HepG2 (cell line): ENCODE measurements around the gene SERPINF2. TPM values are rescaled to one million over a fixed set of nuclear protein-coding genes. Genes with fewer than 3 reads are reported as not detected.

Source experiments
- ARID5B ChIP-seq: IDR thresholded peaks from 2 replicates; pipeline ENCODE4 v1.4.0; 2020; ENCODE audit warnings: mild to moderate bottlenecking, missing genetic modification reagents
- CREBL2 ChIP-seq: sonication (generic); formaldehyde crosslinking; IDR thresholded peaks from 2 replicates; pipeline ENCODE4 v1.8.1; 2023; ENCODE audit warnings: missing genetic modification reagents, mild to moderate bottlenecking, borderline replicate concordance
- E2F2 ChIP-seq: sonication (generic); formaldehyde crosslinking; IDR thresholded peaks from 2 replicates; pipeline ENCODE4 v1.4.0; 2020; ENCODE audit warnings: missing genetic modification reagents, borderline replicate concordance
- E2F5 ChIP-seq: sonication (generic); formaldehyde crosslinking; conservative IDR thresholded peaks from 2 replicates; pipeline ENCODE4 v1.4.0; 2020; ENCODE audit warnings: missing genetic modification reagents
- FOXJ3 ChIP-seq: sonication (generic); formaldehyde crosslinking; IDR thresholded peaks from 2 replicates; pipeline ENCODE4 v1.4.0; 2020; ENCODE audit warnings: missing genetic modification reagents, mild to moderate bottlenecking, borderline replicate concordance
- GABPB1 ChIP-seq: IDR thresholded peaks from 2 replicates; pipeline ENCODE4 v1.6.1; 2016; ENCODE audit warnings: mild to moderate bottlenecking, missing genetic modification reagents, moderate library complexity, missing compliant biosample characterization
- JUN ChIP-seq: sonication (generic); formaldehyde crosslinking; IDR thresholded peaks from 2 replicates; pipeline ENCODE4 v1.4.0; 2020; ENCODE audit warnings: mild to moderate bottlenecking, missing genetic modification reagents
- KAT2B ChIP-seq: fragments of 150-350 bp; IDR thresholded peaks from 2 replicates; pipeline ENCODE4 v1.6.1; 2014; ENCODE audit warnings: low read depth, low read length, borderline replicate concordance
- KLF16 ChIP-seq, 2 experiments: sonication (generic) in 1 of 2; formaldehyde crosslinking in 1 of 2; IDR thresholded peaks; 2 replicates each; pipeline versions ENCODE4 v1.6.1 to v1.8.0; 2016 to 2023; ENCODE audit warnings: missing genetic modification reagents in 2 of 2, missing compliant biosample characterization in 1 of 2
- PLSCR1 ChIP-seq: sonication (generic); formaldehyde crosslinking; IDR thresholded peaks from 2 replicates; pipeline ENCODE4 v1.5.0; 2020; ENCODE audit warnings: missing genetic modification reagents, mild to moderate bottlenecking, borderline replicate concordance
- RFX1 ChIP-seq: fragments of 450-650 bp; IDR thresholded peaks from 2 replicates; pipeline ENCODE4 v1.6.1; 2017
- TAF1 ChIP-seq: sonication (generic); formaldehyde crosslinking; IDR thresholded peaks from 2 replicates; pipeline ENCODE4 v1.4.0; 2020; ENCODE audit warnings: missing genetic modification reagents
- TRIM24 ChIP-seq: sonication (generic); formaldehyde crosslinking; IDR thresholded peaks from 2 replicates; pipeline ENCODE4 v1.8.0; 2022; ENCODE audit warnings: mild to moderate bottlenecking, missing genetic modification reagents
- ZBTB20 ChIP-seq: sonication (generic); formaldehyde crosslinking; IDR thresholded peaks from 2 replicates; pipeline ENCODE4 v1.8.1; 2023; ENCODE audit warnings: missing genetic modification reagents, low read depth, mild to moderate bottlenecking, borderline replicate concordance
- ZFP36L2 ChIP-seq: sonication (generic); formaldehyde crosslinking; IDR thresholded peaks from 2 replicates; pipeline ENCODE4 v1.4.0; 2020; ENCODE audit warnings: missing genetic modification reagents
- ZFP82 ChIP-seq: sonication (generic); formaldehyde crosslinking; IDR thresholded peaks from 2 replicates; pipeline ENCODE4 v1.5.1; 2020; ENCODE audit warnings: mild to moderate bottlenecking, missing genetic modification reagents, borderline replicate concordance
- ZNF143 ChIP-seq: sonication (generic); formaldehyde crosslinking; IDR thresholded peaks from 2 replicates; pipeline ENCODE4 v1.4.0; 2020; ENCODE audit warnings: missing genetic modification reagents
- ZNF513 ChIP-seq: sonication (generic); formaldehyde crosslinking; conservative IDR thresholded peaks from 2 replicates; pipeline ENCODE4 v1.5.0; 2020; ENCODE audit warnings: missing genetic modification reagents
- ZNF563 ChIP-seq: sonication (generic); formaldehyde crosslinking; IDR thresholded peaks from 2 replicates; pipeline ENCODE4 v1.8.0; 2022; ENCODE audit warnings: mild to moderate bottlenecking, moderate library complexity, missing genetic modification reagents
- ZNF572 ChIP-seq: sonication (generic); formaldehyde crosslinking; IDR thresholded peaks from 2 replicates; pipeline ENCODE4 v1.5.1; 2020; ENCODE audit warnings: mild to moderate bottlenecking, missing genetic modification reagents
- ZNF724P ChIP-seq: sonication (generic); formaldehyde crosslinking; IDR thresholded peaks from 2 replicates; pipeline ENCODE4 v1.8.0; 2022; ENCODE audit warnings: missing genetic modification reagents, borderline replicate concordance
- ZNF740 ChIP-seq: sonication (generic); formaldehyde crosslinking; IDR thresholded peaks from 2 replicates; pipeline ENCODE4 v1.4.0; 2020; ENCODE audit warnings: missing genetic modification reagents
- polyA plus RNA-seq, 8 experiments: library from polyadenylated mRNA; depleted of rRNA in 3 of 8; stranded (reverse) in 7 of 8; unstranded in 1 of 8; fragments of >200 nt; fragmentation: Illumina TruSeq in 4 of 8; extraction: Trizol in 4 of 8; gene quantifications; 2 replicates each; pipeline versions ENCODE4 v1.2.1 to v1.2.3, GENCODE V29; 2011 to 2016; ENCODE audit warnings: low read depth in 4 of 8, missing spikeins in 1 of 8, mixed read lengths in 1 of 8; ENCODE audit not compliant: insufficient read depth in 1 of 8
- total RNA-seq, 5 experiments: library from RNA; depleted of rRNA; stranded (reverse); fragments of >200 nt; fragmentation: Illumina TruSeq; extraction: Trizol; gene quantifications; 2 replicates each; pipeline ENCODE4 v1.2.3, GENCODE V29; 2016; ENCODE audit warnings: low read depth in 1 of 5

The SERPINF2 gene
- total and polyA plus RNA-seq, 2 of the 13 experiments (the other 11 are each of a cell fraction or from before 2014, with no cell fraction given): 309 to 548 TPM

GRCh38 chr17:1714427-1714979 is 28.2 kb upstream of the SERPINF2 start (continued):
- TF ChIP-seq CREBL2 (CRISPR knock-in tag) (no peak), E2F2 (CRISPR knock-in tag) (no peak), FOXJ3 (no peak), JUN (CRISPR knock-in tag) (peak; percentile 49; the same call in 1 of the 2 replicates), ZNF572 (no peak), KLF16 (CRISPR knock-in tag; IDR thresholded peaks at IDR 0.05) (peak in 1 of 2 experiments; percentile 81; a peak in 2 of 4 replicates), RFX1 (no peak), ZBTB20 (CRISPR knock-in tag) (no peak; the same call in 1 of the 2 replicates), ZNF740 (CRISPR knock-in tag) (no peak), ZNF563 (CRISPR knock-in tag) (no peak), E2F5 (CRISPR knock-in tag) (no peak), KAT2B (no peak), ZNF513 (CRISPR knock-in tag) (no peak), ZNF724P (CRISPR knock-in tag) (no peak), TAF1 (CRISPR knock-in tag) (no peak), ARID5B (CRISPR knock-in tag) (peak; percentile 73), PLSCR1 (CRISPR knock-in tag) (no peak), GABPB1 (CRISPR knock-in tag) (no peak; the same call in 1 of the 2 replicates), ZFP36L2 (CRISPR knock-in tag) (no peak), ZNF143 (CRISPR knock-in tag) (no peak; the same call in 1 of the 2 replicates), ZFP82 (no peak), TRIM24 (CRISPR knock-in tag) (no peak)
